DND-41 (cell line): ENCODE measurements around the gene TMEM255A.

Experiments used
- EZH2 ChIP-seq: IDR thresholded peaks from 3 replicates; pipeline ENCODE4 v1.6.1; 2012; ENCODE audit warnings: borderline replicate concordance, low read depth, mild to moderate bottlenecking, moderate library complexity, low read length, inconsistent platforms; ENCODE audit not compliant: severe bottlenecking
- TF ChIP-seq, protein P1 (sequence below): IDR thresholded peaks from 2 replicates; pipeline ENCODE4 v1.5.1; 2012; ENCODE audit warnings: borderline replicate concordance, low read length, moderate library complexity, mild to moderate bottlenecking; ENCODE audit not compliant: poor library complexity, severe bottlenecking; ENCODE audit errors: extremely low read depth

DNA sequence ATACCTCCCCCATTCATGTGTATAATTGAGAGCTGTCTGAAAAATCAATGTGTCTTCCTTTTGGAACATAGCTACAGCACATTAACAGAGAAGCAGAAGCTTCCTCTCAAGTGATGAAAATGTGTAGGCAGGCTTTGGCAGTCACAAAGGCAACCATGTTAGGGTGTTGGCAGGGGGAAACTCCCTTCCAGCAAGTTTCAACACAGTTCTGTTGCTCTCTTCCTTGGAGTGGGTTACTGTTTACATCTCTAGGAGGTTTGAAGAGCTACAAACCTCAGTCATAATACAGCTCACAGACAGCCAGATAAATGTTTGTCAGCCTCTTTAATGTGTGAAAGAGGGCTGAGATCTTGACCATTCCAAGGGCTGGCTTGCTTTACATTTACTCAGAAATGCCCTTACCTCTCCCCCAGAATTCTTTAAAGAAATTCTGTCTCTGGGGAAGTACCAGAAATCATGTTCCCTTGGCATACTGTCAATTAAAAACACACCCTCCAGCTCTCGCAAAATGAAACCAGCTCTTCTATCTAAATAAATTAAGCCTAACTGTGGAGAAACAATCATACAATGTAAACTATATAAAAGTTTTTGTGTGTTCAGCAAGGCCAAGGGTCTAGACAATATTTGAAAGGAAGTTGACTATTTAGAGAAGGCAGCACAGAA is 41.8 kb downstream of the TMEM255A start:
- TF ChIP-seq, protein P1, sequence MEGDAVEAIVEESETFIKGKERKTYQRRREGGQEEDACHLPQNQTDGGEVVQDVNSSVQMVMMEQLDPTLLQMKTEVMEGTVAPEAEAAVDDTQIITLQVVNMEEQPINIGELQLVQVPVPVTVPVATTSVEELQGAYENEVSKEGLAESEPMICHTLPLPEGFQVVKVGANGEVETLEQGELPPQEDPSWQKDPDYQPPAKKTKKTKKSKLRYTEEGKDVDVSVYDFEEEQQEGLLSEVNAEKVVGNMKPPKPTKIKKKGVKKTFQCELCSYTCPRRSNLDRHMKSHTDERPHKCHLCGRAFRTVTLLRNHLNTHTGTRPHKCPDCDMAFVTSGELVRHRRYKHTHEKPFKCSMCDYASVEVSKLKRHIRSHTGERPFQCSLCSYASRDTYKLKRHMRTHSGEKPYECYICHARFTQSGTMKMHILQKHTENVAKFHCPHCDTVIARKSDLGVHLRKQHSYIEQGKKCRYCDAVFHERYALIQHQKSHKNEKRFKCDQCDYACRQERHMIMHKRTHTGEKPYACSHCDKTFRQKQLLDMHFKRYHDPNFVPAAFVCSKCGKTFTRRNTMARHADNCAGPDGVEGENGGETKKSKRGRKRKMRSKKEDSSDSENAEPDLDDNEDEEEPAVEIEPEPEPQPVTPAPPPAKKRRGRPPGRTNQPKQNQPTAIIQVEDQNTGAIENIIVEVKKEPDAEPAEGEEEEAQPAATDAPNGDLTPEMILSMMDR: no peak
- no peak for TF ChIP-seq EZH2
